ENCODE results near the gene WSB2. TPM values are rescaled to one million over a fixed set of nuclear protein-coding genes. Genes with fewer than 3 reads are reported as not detected.
A peak's percentile ranks its signal among the peaks of the same experiment; 100 is the strongest.

The WSB2 gene
- total RNA-seq, 1 donor from 2014 or later, result 125 TPM

GRCh38 chr12:118055144-118055557 lies 5.8 kb downstream of the WSB2 start:
- no peak for FAIRE-seq

GRCh38 chr12:118053071-118053985 lies 7.7 kb downstream of the WSB2 start:
- TF ChIP-seq CTCF (IDR thresholded peaks at IDR 0.05; ENCODE audit: insufficient read depth, low read length, severe bottlenecking), result no peak
- Histone ChIP-seq H3K36me3 (ENCODE audit: control insufficient read depth, insufficient read depth, low read length) (peaks cover 3% of the 10 kb centered on the region), H3K4me3 (ENCODE audit: low read depth, low read length) (no peak overlapping the region), H3K27me3 (ENCODE audit: control insufficient read depth, insufficient read depth, low read length) (no peaks in the 10 kb centered on the region)
- no peak for FAIRE-seq
- no peak for DNase-seq (ENCODE audit: low read depth)

More at GRCh38 chr12:118055144-118055557, 5.8 kb downstream of the WSB2 start:
- peaks cover 3% of the 10 kb centered on the region for H3K36me3 ChIP-seq (ENCODE audit: control insufficient read depth, insufficient read depth, low read length)
- DNase-seq (ENCODE audit: low read depth), result peak; percentile 33
- H3K27me3 ChIP-seq (ENCODE audit: control insufficient read depth, insufficient read depth, low read length), result no peaks in the 10 kb centered on the region
- no peak overlapping the region for H3K4me3 ChIP-seq (ENCODE audit: low read depth, low read length)
- TF ChIP-seq CTCF (IDR thresholded peaks at IDR 0.05; ENCODE audit: insufficient read depth, low read length, severe bottlenecking), result peak; percentile 67

GRCh38 chr12:118052324-118053070 lies 8.5 kb downstream of the WSB2 start:
- peak; percentile 40 for FAIRE-seq
- no peaks in the 10 kb centered on the region for H3K27me3 ChIP-seq (ENCODE audit: control insufficient read depth, insufficient read depth, low read length)
- H3K36me3 ChIP-seq (ENCODE audit: control insufficient read depth, insufficient read depth, low read length), result peaks cover 3% of the 10 kb centered on the region
- H3K4me3 ChIP-seq (ENCODE audit: low read depth, low read length), result no peak overlapping the region
- DNase-seq (ENCODE audit: low read depth), result peak; percentile 96
- no peak for TF ChIP-seq CTCF (IDR thresholded peaks at IDR 0.05; ENCODE audit: insufficient read depth, low read length, severe bottlenecking)

GRCh38 chr12:118050972-118051910 lies 9.7 kb downstream of the WSB2 start:
- no peak for DNase-seq (ENCODE audit: low read depth)
- Histone ChIP-seq H3K36me3 (ENCODE audit: control insufficient read depth, insufficient read depth, low read length) (peaks cover 4% of the 10 kb centered on the region), H3K27me3 (ENCODE audit: control insufficient read depth, insufficient read depth, low read length) (no peaks in the 10 kb centered on the region), H3K4me3 (ENCODE audit: low read depth, low read length) (no peak overlapping the region)
- no peak for TF ChIP-seq CTCF (IDR thresholded peaks at IDR 0.05; ENCODE audit: insufficient read depth, low read length, severe bottlenecking)
- no peak for FAIRE-seq

- H3K4me3 ChIP-seq (ENCODE audit: low read depth, low read length), result no peak overlapping the region
- peaks cover 14% of the 10 kb centered on the region for H3K36me3 ChIP-seq (ENCODE audit: control insufficient read depth, insufficient read depth, low read length)
- FAIRE-seq (no peak), DNase-seq (ENCODE audit: low read depth) (no peak)
- no peaks in the 10 kb centered on the region for H3K27me3 ChIP-seq (ENCODE audit: control insufficient read depth, insufficient read depth, low read length)
- TF ChIP-seq CTCF (IDR thresholded peaks at IDR 0.05; ENCODE audit: insufficient read depth, low read length, severe bottlenecking), result no peak
These were observed 14.5 kb downstream of the WSB2 start for GRCh38 chr12:118046430-118046829.

Data from bronchial epithelial cell (primary cell).